ENCODE data around the gene SERPINA5. TPM values are rescaled to one million over a fixed set of nuclear protein-coding genes. Genes with fewer than 3 reads are reported as not detected.

Gene SERPINA5
- polyA plus RNA-seq, 1 experiment: not detected

DNA sequence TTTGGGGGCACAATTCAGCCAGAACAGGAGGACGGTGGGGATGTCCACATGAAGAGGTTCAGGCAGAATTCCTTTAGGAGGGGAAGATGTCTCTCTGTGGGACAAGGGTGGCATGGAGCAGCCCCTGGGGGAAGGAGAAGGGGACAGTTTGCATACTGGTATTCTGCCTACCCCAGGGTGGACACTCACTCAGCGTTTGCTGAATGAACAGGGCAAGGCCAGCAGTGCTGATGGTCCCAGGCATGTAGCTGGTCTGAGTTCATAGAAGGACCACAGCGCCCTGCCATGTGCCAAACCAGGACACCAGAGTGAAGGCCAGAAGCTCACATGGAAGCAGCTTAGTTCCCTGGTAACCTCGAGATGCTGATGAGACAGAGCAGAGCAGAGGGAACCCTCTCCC lies 5.4 kb downstream of the SERPINA5 start:
- no peaks in the 10 kb centered on the region for H3K9me3 ChIP-seq (ENCODE audit: control insufficient read depth, insufficient read depth, low read length)
- no peak for DNase-seq (ENCODE audit: low read depth, low spot score)
- ChIA-PET CTCF (interaction anchor here (1.1 kb wide), 1 partner anchor 571 kb away, joined by 3 read pairs; no protein-coding TSS in a partner anchor), POLR2A (interaction anchor here (0.6 kb wide), 1 partner anchor 14 kb away, joined by 3 read pairs; no protein-coding TSS in a partner anchor)
- peaks cover 11% of the 10 kb centered on the region for H3K27me3 ChIP-seq (ENCODE audit: control insufficient read depth, insufficient read depth, low read length)
- H3K4me3 ChIP-seq (ENCODE audit: low read depth, low read length): no peak overlapping the region
- no peak for TF ChIP-seq CTCF (IDR thresholded peaks at IDR 0.05; ENCODE audit: low read depth, low read length)
- no peak overlapping the region for H3K27ac ChIP-seq (ENCODE audit: low read depth, low read length)

DNA sequence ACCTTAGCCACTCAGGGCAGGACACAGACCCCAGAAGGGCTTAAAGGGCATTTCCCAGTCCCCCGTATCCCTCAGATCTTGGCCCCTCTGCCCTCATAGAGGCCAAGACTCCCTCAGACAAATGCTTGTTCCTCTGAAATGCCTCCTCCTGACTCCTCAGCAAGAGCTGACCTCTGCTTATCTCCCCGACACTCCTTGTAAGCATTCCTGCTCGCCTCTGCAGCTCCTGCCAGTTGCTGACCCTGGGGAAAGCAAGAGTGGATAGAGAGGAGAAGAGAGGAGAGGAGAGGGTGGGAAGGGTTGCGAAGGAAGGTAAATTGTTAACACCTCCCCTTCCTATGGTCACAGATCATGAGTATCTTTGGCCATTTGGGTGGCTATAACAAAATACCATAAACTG lies 7.1 kb downstream of the SERPINA5 start:
- no peak for DNase-seq (ENCODE audit: low read depth, low spot score)
- H3K27ac ChIP-seq (ENCODE audit: low read depth, low read length): no peak overlapping the region
- peaks cover 11% of the 10 kb centered on the region for H3K27me3 ChIP-seq (ENCODE audit: control insufficient read depth, insufficient read depth, low read length)
- H3K4me3 ChIP-seq (ENCODE audit: low read depth, low read length): no peak overlapping the region
- ChIA-PET POLR2A (no interaction called here), CTCF (no interaction called here)
- no peaks in the 10 kb centered on the region for H3K9me3 ChIP-seq (ENCODE audit: control insufficient read depth, insufficient read depth, low read length)
- no peak for TF ChIP-seq CTCF (IDR thresholded peaks at IDR 0.05; ENCODE audit: low read depth, low read length)

GRCh38 chr14:94591073-94591472 lies 9.8 kb downstream of the SERPINA5 start:
- Histone ChIP-seq H3K4me3 (ENCODE audit: low read depth, low read length) (no peak overlapping the region), H3K27me3 (ENCODE audit: control insufficient read depth, insufficient read depth, low read length) (peaks cover 11% of the 10 kb centered on the region), H3K27ac (ENCODE audit: low read depth, low read length) (no peak overlapping the region), H3K9me3 (ENCODE audit: control insufficient read depth, insufficient read depth, low read length) (no peaks in the 10 kb centered on the region)
- DNase-seq (ENCODE audit: low read depth, low spot score): no peak
- POLR2A ChIA-PET: no interaction called here
- CTCF ChIA-PET: no interaction called here
- no peak for TF ChIP-seq CTCF (IDR thresholded peaks at IDR 0.05; ENCODE audit: low read depth, low read length)

- H3K27ac ChIP-seq (ENCODE audit: low read depth, low read length): no peak overlapping the region
- no peak for DNase-seq (ENCODE audit: low read depth, low spot score)
- POLR2A ChIA-PET: no interaction called here
- H3K4me3 ChIP-seq (ENCODE audit: low read depth, low read length): no peak overlapping the region
- H3K9me3 ChIP-seq (ENCODE audit: control insufficient read depth, insufficient read depth, low read length): no peaks in the 10 kb centered on the region
- CTCF ChIA-PET: interaction anchor here (1.7 kb wide), 1 partner anchor 43 kb away, joined by 4 read pairs; no protein-coding TSS in a partner anchor
- no peak for TF ChIP-seq CTCF (IDR thresholded peaks at IDR 0.05; ENCODE audit: low read depth, low read length)
- H3K27me3 ChIP-seq (ENCODE audit: control insufficient read depth, insufficient read depth, low read length): peaks cover 11% of the 10 kb centered on the region
Measured at GRCh38 chr14:94591871-94592270, 10.6 kb downstream of the SERPINA5 start.

GRCh38 chr14:94592457-94592856 lies 11.2 kb downstream of the SERPINA5 start:
- CTCF ChIA-PET: interaction anchor here (1.7 kb wide), 1 partner anchor 44 kb away, joined by 4 read pairs; no protein-coding TSS in a partner anchor

More at GRCh38 chr14:94592457-94592856, 11.2 kb downstream of the SERPINA5 start:
- DNase-seq (ENCODE audit: low read depth, low spot score): no peak
- no peak overlapping the region for H3K27ac ChIP-seq (ENCODE audit: low read depth, low read length)
- POLR2A ChIA-PET: no interaction called here
- TF ChIP-seq CTCF (IDR thresholded peaks at IDR 0.05; ENCODE audit: low read depth, low read length): no peak
- peaks cover 11% of the 10 kb centered on the region for H3K27me3 ChIP-seq (ENCODE audit: control insufficient read depth, insufficient read depth, low read length)
- no peaks in the 10 kb centered on the region for H3K9me3 ChIP-seq (ENCODE audit: control insufficient read depth, insufficient read depth, low read length)
- H3K4me3 ChIP-seq (ENCODE audit: low read depth, low read length): no peak overlapping the region

Measured in AG04450 (cell line).